DMS79 (cell line): ENCODE results near the gene AZIN2.
"Not testable (repeated sequence)": the region's sequence is repeated elsewhere in the genome, so short reads cannot be mapped to it uniquely, and the experiment has no call there.

Experiments
- DNase-seq: peaks from one replicate; lab custom pipeline; 2025; lab: John Stamatoyannopoulos, UW

AZIN2 gene

DNA sequence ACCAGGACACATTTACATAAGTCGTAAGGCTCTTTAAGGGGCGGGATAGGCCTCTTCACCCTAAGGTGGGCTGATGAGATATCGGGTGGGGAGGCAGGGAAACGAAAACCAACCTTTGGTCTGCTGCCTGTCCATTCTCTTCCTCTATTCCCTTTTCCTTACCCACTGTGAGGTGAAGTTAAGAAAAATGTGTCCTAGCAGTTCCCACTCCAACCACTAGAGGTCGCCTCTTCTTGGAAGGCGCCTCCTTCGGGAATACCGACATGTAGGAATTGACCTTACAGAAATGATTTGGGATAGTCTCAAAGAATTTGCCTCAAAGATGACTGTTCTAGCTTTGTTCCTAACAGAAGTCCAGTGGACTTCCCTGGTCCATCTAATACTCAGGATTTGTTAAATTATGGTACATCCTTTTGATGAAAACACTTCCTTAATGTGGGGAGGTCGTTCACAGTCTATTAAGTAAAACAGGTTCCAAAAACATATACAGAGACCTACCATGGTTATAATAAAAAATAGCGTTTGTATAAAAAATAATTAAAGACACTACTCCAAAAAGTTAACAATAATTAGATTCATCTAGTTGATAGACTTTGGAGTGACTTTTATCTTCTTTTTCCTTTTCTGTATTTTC is 14.1 kb downstream of the AZIN2 start:
- no peak for DNase-seq

DNA sequence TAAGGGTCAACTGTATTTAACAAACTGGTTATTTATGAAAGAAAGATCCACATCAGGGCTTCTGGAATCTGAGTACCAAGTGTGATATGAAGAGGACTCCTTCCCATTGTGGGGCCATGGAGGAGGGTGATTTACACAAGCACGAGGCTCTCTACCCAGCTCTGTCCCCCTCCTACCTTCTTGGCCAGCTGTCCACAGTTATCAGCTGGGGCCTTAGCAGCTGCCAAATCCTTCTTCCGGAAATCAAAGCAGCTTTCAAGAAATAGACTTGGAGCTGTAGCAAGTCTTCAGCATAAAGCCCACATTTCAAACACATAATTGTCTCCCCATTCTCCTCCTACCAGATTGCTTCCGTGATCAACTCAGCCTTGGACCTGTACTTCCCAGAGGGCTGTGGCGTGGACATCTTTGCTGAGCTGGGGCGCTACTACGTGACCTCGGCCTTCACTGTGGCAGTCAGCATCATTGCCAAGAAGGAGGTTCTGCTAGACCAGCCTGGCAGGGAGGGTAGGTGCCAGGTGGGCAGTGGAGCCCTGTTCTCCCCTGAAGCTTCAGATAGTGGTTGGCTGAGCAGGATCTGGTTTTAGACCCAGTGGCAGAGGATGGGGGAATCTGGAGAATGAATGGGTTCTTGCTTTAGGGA is 15.5 kb downstream of the AZIN2 start:
- DNase-seq: no peak

DNA sequence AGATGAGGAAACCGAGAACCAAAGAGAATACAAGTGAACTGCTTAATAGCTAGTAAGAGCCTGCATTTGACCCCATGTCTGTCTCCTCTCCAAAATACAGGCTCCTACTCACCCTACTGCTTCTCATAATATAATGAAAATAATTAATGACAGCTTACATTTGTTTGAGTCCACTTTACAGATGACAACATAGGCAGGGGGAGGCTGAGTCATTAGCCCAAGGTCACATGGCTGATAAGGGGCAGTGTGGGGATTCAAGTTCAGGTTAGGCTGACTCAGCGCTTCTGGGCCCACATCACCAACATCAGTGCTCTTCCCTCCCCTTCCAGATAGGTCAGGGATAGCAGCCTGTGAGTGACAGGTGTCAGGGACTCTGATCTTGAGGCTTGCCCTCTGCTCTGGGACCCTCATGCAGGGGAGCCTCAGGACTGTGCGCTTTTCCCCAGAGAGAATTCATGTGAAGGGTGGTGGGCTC is 16.2 kb downstream of the AZIN2 start:
- DNase-seq: no peak

DNA sequence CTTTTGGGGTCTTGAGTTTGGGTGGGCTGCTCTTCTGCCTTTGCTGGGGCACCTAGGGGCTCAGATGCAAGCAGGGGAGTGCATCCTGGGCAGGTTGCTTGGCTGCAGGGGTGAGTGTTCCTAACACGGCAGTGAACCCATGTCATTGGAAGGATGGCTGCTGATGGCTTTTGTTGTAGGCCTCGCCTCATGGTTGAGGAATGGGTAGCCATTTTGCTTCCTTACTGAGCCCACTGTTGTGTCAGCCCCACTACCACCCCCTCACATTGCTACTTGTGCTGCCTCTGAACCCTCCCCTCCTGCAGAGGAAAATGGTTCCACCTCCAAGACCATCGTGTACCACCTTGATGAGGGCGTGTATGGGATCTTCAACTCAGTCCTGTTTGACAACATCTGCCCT is 16.8 kb downstream of the AZIN2 start:
- no peak for DNase-seq

DNA sequence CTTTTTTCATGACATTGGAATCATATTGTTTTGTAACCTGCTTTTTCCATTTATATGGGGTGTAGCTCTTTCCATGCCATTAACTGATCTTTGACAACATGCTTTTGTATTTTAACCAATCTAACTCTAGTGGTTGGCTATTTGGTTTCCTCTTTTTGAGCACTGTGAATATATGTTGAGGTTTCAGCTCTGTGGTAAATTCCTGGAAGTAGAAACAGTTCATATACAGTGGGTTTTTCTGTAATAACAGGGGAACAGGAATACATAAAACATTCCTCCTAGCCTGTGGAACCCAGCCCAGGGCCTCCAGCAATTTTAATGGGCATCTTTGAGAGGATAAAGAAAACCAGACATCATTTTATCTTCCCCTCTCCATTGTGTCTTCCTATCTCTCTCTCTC is 17.4 kb downstream of the AZIN2 start:
- DNase-seq: no peak

DNA sequence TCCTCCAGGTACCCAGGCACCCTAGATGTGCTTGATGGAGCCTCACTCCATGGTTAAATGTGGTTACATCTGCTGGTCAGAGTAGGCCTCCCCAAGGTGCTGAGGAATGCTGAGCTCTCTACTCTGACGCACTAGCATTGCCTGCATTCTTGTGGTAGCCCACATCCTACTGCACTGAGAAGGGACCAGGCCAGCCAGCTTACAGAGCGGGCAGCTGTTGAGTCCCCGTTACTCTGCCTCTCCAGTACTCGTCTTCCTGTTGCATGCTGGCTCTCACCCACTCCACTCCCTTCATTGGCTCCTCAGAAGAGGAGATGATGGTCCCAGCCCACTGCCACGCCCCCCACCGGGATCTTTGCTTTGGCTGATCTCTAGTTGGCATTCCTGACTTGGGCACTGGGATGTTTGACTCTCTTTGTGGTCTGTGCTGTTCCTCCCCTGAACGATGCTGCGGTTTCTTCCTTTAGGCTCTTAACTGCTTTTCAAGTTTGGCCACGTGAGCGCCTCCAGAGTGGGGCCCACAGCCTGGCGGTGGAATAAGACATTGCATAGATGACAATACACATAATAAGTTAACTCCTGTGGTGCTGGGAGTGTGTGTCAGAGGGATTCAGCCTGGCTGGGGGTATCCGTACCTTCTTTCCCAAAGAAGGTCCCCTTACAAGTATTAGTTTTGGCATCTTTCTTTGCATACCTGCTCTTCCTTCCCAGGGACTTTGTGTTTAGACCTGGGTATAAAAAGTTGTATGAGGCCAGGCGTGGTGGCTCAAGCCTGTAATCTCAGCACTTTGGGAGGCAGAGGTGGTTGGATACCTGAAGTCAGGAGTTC is 18.6 kb downstream of the AZIN2 start:
- peak; percentile 88 for DNase-seq

DNA sequence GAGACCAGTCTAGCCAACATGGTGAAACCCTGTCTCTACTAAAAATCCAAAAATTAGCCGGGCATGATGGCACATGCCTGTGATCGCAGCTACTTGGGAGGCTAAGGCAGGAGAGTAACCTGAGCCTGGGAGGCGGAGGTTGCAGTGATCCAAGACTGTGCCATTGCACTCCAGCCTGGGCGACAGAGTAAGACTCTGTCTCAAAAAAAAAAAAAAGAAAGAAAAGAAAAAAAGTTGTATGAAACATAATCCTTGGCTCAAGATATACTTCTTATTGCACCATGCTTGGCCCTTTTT is 19.1 kb downstream of the AZIN2 start:
- not testable (repeated sequence) for DNase-seq

DNA sequence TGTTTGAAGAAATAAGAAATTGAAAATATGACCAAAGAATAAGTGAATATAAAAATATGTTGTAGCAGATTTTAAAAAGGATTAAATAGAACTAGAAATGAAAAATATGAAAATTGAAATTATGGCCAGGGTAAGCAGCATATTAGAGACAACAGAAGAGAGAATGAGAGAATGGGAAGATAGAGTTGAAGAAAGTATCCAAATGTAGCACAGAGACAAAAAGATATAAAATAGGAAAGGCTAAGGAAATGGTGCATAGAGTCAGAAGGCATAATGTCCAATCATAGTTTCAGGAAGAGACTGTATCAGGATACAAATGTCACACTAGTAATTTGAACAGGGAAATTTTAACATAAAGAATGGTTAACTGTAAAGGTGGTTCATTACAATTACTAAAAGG is 29.5 kb downstream of the AZIN2 start:
- DNase-seq: no peak

DNA sequence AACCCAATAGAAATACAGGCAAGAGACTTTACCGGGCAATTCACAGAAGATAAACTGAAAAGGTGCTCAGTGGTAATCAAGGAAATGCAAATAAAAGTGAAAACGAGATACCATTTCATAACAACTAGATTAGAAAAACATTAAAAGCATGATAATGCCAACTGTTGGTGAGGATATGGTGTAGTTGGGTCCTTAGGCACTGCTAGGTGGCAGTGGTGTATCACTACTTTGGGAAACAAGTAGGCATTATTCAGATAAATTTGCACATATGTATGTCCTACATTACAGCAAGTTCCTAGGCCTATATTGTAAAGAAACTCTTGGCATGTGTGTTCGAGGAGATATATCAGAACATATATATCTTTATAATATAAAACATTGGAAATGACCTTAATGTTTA is 31.0 kb downstream of the AZIN2 start:
- DNase-seq: no peak

DNA sequence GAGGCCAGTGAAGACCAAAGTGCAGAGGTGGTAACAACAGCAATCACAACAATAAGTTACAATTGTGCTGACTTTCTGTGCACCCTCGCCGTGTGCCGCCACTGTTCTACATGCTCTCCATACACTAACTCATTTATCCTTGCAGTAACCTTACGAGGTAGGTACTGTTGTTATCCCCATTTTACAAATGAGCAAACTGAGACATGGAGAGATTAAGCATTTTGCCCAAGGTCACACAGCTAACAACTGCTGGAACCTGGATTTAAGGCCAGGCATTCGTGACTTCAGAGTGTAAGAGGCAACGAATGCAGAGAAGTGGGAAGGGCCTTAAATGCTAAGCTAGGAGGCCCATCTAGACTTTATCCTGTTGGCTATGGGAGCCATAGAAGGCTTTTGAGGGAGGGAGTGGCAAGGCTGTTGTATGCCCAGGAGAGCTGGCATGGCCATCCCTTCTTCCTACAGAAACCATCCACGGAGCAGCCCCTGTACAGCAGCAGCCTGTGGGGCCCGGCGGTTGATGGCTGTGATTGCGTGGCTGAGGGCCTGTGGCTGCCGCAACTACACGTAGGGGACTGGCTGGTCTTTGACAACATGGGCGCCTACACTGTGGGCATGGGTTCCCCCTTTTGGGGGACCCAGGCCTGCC is 36.6 kb downstream of the AZIN2 start:
- no peak for DNase-seq

DNA sequence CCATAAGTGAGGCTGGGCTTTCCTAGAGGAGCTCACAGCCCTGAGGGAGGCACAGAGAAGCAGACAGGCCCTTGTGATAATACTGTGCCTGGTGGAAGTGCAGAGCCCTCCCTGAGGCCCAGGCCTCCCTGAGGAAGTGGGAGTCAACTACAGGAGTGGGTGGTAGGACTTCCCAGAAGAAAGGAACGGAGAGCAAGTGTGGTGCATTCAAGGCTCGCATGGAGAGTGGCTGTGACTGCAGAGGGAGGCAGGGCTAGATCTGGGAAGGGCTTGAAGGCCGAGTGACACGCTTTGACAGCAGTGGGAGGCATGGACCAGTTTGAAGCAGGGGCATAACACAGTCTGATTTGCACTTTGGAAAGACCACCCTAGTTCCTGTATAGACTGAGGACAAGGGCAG is 37.3 kb downstream of the AZIN2 start:
- DNase-seq: no peak

DNA sequence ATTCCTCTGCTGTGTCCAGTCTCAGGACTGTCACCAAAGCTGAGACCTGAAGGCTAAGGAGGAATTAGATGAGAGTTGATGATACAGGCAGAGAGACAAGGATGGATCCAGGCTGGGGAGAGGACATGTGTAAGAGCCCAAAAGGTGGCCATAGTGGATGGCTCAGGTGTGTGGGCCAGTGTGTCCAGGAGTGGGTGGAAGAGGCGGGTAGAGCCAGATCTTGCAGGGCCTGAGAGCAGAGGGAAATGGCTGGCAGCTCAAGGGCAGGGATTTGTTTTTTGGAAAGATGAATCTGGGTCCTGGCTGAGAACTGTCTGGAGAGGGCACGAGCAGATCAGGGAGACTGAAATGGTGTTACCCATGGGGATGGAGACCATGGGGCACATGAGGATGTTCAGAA is 38.1 kb downstream of the AZIN2 start:
- DNase-seq: no peak

DNA sequence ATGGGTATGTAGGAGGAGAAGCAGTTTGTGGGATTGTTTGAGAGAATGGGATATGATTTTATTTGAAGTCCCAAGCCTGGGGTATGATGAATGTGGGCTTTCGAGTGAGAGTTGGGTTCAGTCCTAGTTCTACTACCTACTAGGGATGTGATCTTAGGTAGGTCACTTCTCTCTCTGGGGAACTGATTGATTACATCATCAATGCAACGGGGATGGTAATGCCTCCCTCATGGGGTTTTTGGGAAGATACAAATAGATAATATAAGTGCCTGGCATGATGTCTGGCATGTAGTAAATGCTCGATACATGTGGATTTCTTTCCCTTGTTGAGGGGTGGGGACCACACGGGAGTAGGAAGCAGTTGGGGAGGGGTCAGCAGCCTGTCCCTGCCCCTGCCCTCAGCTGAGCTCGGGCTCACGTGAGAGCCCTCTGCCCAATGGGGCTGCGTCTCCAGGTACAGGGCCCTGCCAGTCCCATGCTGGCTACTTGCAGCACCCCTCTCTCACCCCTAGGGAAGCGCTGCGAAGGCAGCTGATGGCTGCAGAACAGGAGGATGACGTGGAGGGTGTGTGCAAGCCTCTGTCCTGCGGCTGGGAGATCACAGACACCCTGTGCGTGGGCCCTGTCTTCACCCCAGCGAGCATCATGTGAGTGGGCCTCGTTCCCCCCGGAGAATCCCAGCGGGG is 38.7 kb downstream of the AZIN2 start:
- DNase-seq: no peak

DNA sequence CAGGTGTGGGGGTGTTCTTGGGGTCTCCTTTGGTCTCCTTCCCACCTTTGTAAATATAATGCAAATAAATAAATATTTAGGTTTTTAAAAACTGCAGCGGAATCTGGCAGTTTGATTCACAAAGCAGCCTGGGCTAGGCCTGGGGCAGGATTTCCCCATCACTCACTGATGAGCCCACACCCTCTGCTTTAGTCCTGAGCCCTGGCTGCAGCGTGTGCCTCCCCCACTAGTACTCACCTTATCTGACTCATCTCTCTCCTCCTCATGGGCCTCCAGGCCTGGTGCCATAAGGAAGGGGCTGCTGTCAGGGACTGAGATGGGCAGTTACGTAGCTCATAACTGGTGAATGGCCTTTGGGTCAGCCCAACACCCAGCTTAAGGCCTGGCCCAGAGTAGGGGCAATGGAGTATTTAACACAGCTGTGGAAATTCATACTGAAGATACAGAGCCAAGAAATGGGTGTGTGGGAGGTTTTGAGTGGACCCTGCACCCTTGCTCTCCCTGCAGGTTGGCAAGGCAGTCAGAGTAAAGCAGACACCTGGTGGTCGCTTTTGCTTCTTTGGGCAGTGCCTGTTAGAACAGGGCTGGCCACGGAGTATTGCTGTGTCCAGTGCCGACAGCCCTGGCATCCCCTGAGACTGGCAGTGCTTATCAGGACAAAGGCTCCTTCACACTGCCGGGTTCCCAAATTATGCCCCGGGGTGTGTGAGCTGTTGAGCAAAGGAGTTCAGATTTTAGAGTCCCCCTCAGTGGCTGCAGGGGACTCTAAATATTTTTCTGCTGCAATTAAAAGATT is 39.7 kb downstream of the AZIN2 start:
- DNase-seq: no peak

DNA sequence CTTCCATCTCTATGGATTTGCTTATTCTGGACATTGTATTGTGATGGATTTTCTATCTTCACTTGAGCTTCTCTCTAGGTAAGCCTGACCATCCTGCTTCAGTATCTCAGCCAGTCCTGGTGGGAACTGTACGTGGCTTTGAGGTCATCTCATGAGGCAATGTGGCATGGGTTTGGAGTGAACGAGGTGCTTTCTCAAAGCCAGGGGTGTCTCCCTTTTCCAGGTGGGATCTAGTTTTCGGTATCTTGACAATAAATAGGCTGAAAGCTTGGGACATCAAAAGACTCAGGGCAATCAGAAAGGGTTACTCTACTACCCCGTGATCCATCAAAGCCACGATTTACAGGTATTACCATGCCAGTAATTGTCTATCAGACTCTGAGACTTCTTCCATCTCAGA is 40.8 kb downstream of the AZIN2 start:
- DNase-seq: no peak

DNA sequence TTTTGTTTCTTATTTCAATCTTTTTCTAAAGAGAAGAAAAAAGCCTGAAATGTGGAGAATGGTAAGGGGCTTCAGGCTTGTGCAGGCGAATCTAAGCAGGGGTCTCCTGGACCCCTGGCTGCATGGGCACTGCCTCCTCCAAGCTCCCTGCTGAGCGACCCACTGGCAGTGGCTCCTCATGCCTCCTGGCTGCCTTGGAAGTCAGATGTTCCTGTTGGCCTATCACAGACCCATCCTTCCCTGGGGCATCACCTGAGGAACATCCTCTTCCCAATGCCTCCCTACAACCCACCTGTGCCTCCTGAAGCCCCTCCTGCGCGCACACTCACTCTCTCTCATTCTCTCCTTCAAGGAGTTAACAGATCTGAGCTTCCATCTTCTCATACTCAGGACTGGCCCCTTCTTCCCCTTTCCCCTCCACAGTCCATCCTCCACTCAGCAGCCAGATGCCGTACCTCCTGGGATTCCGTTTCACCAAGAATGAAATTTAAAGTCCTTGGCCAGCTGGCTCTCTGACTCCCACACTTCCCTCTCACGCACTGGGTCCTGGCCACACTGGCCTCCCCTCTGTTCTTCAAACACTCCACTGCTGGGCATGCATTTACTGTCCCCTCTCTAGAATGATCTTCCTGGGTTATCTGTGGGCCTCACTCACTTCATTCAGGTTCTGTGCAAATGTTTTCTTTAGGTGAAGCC is 41.7 kb downstream of the AZIN2 start:
- DNase-seq: no peak

DNA sequence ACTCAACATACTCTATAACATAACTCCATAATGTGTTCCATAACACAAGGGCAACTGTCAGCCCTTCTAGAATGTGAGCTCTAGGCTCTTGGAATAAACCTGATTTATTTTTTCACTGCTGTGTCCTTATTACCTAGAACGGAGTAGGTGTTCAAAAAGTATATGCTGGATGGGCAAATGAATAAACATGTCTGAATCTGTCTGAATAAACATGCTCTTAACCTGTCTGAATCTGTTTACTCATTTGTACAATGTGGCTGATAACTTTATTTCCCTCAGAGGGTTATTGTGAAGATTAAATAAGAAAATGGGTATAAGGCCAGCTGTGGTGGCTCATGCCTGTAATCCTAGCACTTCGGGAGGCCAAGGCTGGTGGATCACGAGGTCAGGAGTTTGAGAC is 42.3 kb downstream of the AZIN2 start:
- DNase-seq: no peak

DNA sequence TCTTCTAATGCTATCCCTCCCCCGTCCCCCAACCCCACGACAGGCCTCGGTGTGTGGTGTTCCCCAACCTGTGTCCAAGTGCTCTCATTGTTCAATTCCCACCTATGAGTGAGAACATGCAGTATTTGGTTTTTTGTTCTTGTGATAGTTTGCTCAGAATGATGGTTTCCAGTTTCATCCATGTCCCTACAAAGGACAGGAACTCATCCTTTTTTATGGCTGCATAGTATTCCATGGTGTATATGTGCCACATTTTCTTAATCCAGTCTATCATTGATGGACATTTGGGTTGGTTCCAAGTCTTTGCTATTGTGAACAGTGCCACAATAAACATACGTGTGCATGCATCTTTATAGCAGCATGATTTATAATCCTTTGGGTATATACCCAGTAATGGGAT is 43.7 kb downstream of the AZIN2 start:
- DNase-seq: not testable (repeated sequence)

DNA sequence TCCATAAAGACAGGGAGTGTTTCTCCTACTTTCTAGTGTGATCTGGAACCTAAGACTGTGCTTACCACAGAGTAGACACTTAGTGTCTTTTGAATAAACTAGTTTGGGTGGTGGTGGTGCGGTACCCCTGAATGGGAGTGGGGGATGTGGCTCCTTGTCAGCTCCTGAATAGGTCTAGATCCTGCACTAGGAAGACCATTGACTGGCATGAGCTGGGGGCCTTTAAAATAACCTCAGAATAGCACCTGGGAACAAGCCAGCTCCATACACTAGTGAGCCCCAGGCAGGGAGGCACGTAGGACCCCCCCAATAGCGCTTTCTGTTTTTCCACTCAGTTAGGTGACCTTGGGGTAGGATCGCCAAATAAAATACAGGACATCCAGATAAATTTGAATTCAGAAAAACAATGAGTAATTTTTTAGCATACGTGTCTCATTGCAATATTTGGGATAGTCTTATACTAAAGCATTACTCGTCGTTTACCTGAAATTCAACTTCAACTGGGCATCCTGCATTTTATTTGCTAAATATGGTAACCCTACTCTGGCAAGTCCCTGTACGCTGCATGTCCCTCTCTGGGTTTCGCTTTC is 45.6 kb downstream of the AZIN2 start:
- DNase-seq: no peak
